K562 (cell line): ENCODE measurements around the gene ELOF1. TPM values are rescaled to one million over a fixed set of nuclear protein-coding genes. Genes with fewer than 3 reads are reported as not detected.
A peak's percentile ranks its signal among the peaks of the same experiment; 100 is the strongest.

Source experiments
- CREB3 ChIP-seq: fragments of 450-650 bp; conservative IDR thresholded peaks from 2 replicates; pipeline ENCODE4 v1.6.1; 2016; ENCODE audit warnings: missing genetic modification characterization, low read depth, mild to moderate bottlenecking, missing compliant biosample characterization, moderate library complexity
- E4F1 ChIP-seq: fragments of 250-450 bp; sonication (Bioruptor Pico); IDR thresholded peaks from 2 replicates; pipeline ENCODE4 v1.5.0; 2021; ENCODE audit warnings: mild to moderate bottlenecking, borderline replicate concordance
- HDAC6 ChIP-seq: IDR thresholded peaks from 2 replicates; pipeline ENCODE4 v1.6.1; 2012; ENCODE audit warnings: low read depth, mild to moderate bottlenecking, control low read depth, inconsistent platforms, low read length, moderate library complexity
- HNRNPLL ChIP-seq: fragments of 200-400 bp; formaldehyde crosslinking; IDR thresholded peaks from 2 replicates; pipeline ENCODE4 v1.6.1; 2017; ENCODE audit warnings: low read length, low read depth, mild to moderate bottlenecking; ENCODE audit not compliant: poor library complexity, severe bottlenecking
- L3MBTL2 ChIP-seq: fragments of 450-650 bp; IDR thresholded peaks from 2 replicates; pipeline ENCODE4 v1.6.1; 2016; ENCODE audit warnings: mild to moderate bottlenecking, moderate library complexity
- MAFG ChIP-seq: fragments of 450-650 bp; conservative IDR thresholded peaks from 2 replicates; pipeline ENCODE4 v1.6.1; 2016; ENCODE audit warnings: missing genetic modification characterization, missing compliant biosample characterization
- MLLT1 ChIP-seq, 2 experiments: fragments of 450-650 bp; IDR thresholded peaks; 2 replicates each; pipeline ENCODE4 v1.6.1; 2016
- PRMT5 ChIP-seq: sonication (generic); formaldehyde crosslinking; IDR thresholded peaks from 2 replicates; pipeline ENCODE4 v1.5.0; 2020; ENCODE audit warnings: missing genetic modification reagents
- RBM22 ChIP-seq: fragments of 200-400 bp; formaldehyde crosslinking; IDR thresholded peaks from 2 replicates; pipeline ENCODE4 v1.6.1; 2018; ENCODE audit warnings: low read length, low read depth; ENCODE audit not compliant: poor library complexity, severe bottlenecking
- RREB1 ChIP-seq: fragments of 250-450 bp; sonication (Bioruptor Pico); IDR thresholded peaks from 2 replicates; pipeline ENCODE4 v1.4.0; 2020
- SIRT6 ChIP-seq: IDR thresholded peaks from one replicate; pipeline ENCODE4 v1.6.1; 2012; ENCODE audit warnings: low read depth, mild to moderate bottlenecking, control low read depth, inconsistent platforms, low read length, moderate library complexity
- ZKSCAN8 ChIP-seq: fragments of 200-800 bp; sonication (Bioruptor generic); IDR thresholded peaks from 2 replicates; pipeline ENCODE4 v1.6.1; 2016; ENCODE audit warnings: missing genetic modification characterization, missing compliant biosample characterization
- ZNF121 ChIP-seq: sonication (generic); formaldehyde crosslinking; conservative IDR thresholded peaks from 2 replicates; pipeline ENCODE4 v1.8.0; 2022; ENCODE audit warnings: missing genetic modification reagents
- ZNF282 ChIP-seq: sonication (generic); formaldehyde crosslinking; IDR thresholded peaks from 2 replicates; pipeline ENCODE4 v1.8.1; 2023; ENCODE audit warnings: missing genetic modification reagents
- ZNF311 ChIP-seq: fragments of 250-450 bp; sonication (Bioruptor Pico); IDR thresholded peaks from 2 replicates; pipeline ENCODE4 v1.4.0; 2020; ENCODE audit warnings: mild to moderate bottlenecking, moderate library complexity
- polyA plus RNA-seq, 8 experiments: library from polyadenylated mRNA; depleted of rRNA in 4 of 8; stranded (reverse) in 5 of 8; unstranded in 3 of 8; fragments of >200 nt; fragmentation: Nextera tagmentation in 2 of 8; fragmentation: Illumina TruSeq in 1 of 8; extraction: Ambion mirVana in 2 of 8; extraction: Trizol in 1 of 8; gene quantifications; 2 replicates each; pipeline versions ENCODE4 v1.2.1 to v1.2.3, GENCODE V29; 2011 to 2014; ENCODE audit warnings: inconsistent platforms in 1 of 8, missing spikeins in 1 of 8
- total RNA-seq, 7 experiments: library from RNA; depleted of rRNA in 6 of 7; stranded (reverse); fragments of >200 nt in 6 of 7; fragmentation: Illumina TruSeq in 2 of 7; extraction: Trizol in 2 of 7; gene quantifications; 2 replicates each; pipeline versions ENCODE4 v1.2.1 to v1.2.3, GENCODE V29; 2011 to 2021; ENCODE audit warnings: low replicate concordance in 1 of 7

Gene ELOF1
- total and polyA plus RNA-seq, 9 of the 15 experiments (the other 6 are each of a cell fraction or from before 2014, with no cell fraction given): 16.7 to 147 (median 74.2) TPM

GRCh38 chr19:11597202-11598102 lies 38.4 kb upstream of the ELOF1 start, which contains the start of gene ZNF627 (continued):
- TF ChIP-seq RREB1 (CRISPR knock-in tag): peak; percentile 56; the same call in 1 of the 2 replicates
- TF ChIP-seq ZKSCAN8: no peak
- peak; percentile 87 for TF ChIP-seq RBM22
- TF ChIP-seq E4F1 (CRISPR knock-in tag): no peak
- TF ChIP-seq MLLT1 (IDR thresholded peaks at IDR 0.05): peak; percentile 11 to 40; a peak in 2 of 4 replicates
- TF ChIP-seq SIRT6: no peak
- TF ChIP-seq CREB3 (tag): no peak
- TF ChIP-seq ZNF282 (CRISPR knock-in tag): no peak
- 0 out of 2 replicates have a peak, but pooled peaks have one; percentile 32 for TF ChIP-seq ZNF311 (CRISPR knock-in tag)
- no peak for TF ChIP-seq ZNF121 (CRISPR knock-in tag)
- TF ChIP-seq HNRNPLL: no peak
- no peak for TF ChIP-seq PRMT5 (CRISPR knock-in tag)
- TF ChIP-seq L3MBTL2: peak; percentile 80
- no peak for TF ChIP-seq HDAC6
- TF ChIP-seq MAFG (tag): no peak
